ENCODE measurements around the gene MYD88.

The MYD88 gene

GRCh38 chr3:38108649-38109579 lies 29.5 kb upstream of the MYD88 start:
- H3K4me3 ChIP-seq (ENCODE audit: low read depth, low read length), result no peak overlapping the region
- no peak for TF ChIP-seq CTCF (IDR thresholded peaks at IDR 0.05; ENCODE audit: borderline replicate concordance, insufficient read depth, low read depth, low read length)

- no peak overlapping the region for H3K4me3 ChIP-seq (ENCODE audit: low read depth, low read length)
- no peak for TF ChIP-seq CTCF (IDR thresholded peaks at IDR 0.05; ENCODE audit: borderline replicate concordance, insufficient read depth, low read depth, low read length)
These were observed 28.7 kb upstream of the MYD88 start for GRCh38 chr3:38109580-38110313.

- no peak overlapping the region for H3K4me3 ChIP-seq (ENCODE audit: low read depth, low read length)
- TF ChIP-seq CTCF (IDR thresholded peaks at IDR 0.05; ENCODE audit: borderline replicate concordance, insufficient read depth, low read depth, low read length), result no peak
These were observed 28.0 kb upstream of the MYD88 start for GRCh38 chr3:38110314-38111050.

- no peak overlapping the region for H3K4me3 ChIP-seq (ENCODE audit: low read depth, low read length)
- TF ChIP-seq CTCF (IDR thresholded peaks at IDR 0.05; ENCODE audit: borderline replicate concordance, insufficient read depth, low read depth, low read length), result no peak
These were observed 27.3 kb upstream of the MYD88 start for GRCh38 chr3:38111201-38111600.

- no peak for TF ChIP-seq CTCF (IDR thresholded peaks at IDR 0.05; ENCODE audit: borderline replicate concordance, insufficient read depth, low read depth, low read length)
- H3K4me3 ChIP-seq (ENCODE audit: low read depth, low read length), result no peak overlapping the region
These were observed 26.6 kb upstream of the MYD88 start for GRCh38 chr3:38111696-38112377.

- TF ChIP-seq CTCF (IDR thresholded peaks at IDR 0.05; ENCODE audit: borderline replicate concordance, insufficient read depth, low read depth, low read length), result no peak
These were observed 26.1 kb upstream of the MYD88 start for GRCh38 chr3:38112378-38112761.

More at GRCh38 chr3:38112378-38112761, 26.1 kb upstream of the MYD88 start:
- no peak overlapping the region for H3K4me3 ChIP-seq (ENCODE audit: low read depth, low read length)
